H1 (cell line): Measurements from ENCODE around the gene DDX23. TPM values are rescaled to one million over a fixed set of nuclear protein-coding genes. Genes with fewer than 3 reads are reported as not detected.

Experiments
- CTCF ChIA-PET: fragments of 300-600 bp; sonication (Branson Sonifier 250); formaldehyde crosslinking; loops from one replicate; lab custom pipeline; 2021; ENCODE audit not compliant: partially characterized antibody; lab: Charles Lee
- POLR2A ChIA-PET: fragments of 300-600 bp; sonication (Branson Sonifier 250); formaldehyde crosslinking; loops from one replicate; lab custom pipeline; 2021; ENCODE audit warnings: inconsistent platforms; ENCODE audit not compliant: partially characterized antibody; lab: Charles Lee
- DNase-seq, 2 experiments: peaks; one replicate each; pipeline versions ENCODE4 v3.0.0 to v3.0.0-alpha.2; 2010 to 2022; ENCODE audit warnings: low spot score in 2 of 2, low read depth in 1 of 2, mixed read lengths in 1 of 2
- FAIRE-seq: peaks from 2 replicates; lab custom pipeline; 2011; peaks lifted over from hg19 to GRCh38; lab: Jason Lieb, UNC
- H2AFZ ChIP-seq: 2 replicates; pipeline ENCODE4 v1.8.1; 2012; ENCODE audit warnings: low read length, inconsistent platforms
- H2AK5ac ChIP-seq: 2 replicates; pipeline ENCODE4 v1.6.1; 2013; ENCODE audit warnings: low read depth, low read length
- H2BK120ac ChIP-seq: replicated peaks from 2 replicates; pipeline ENCODE3; 2013; ENCODE audit warnings: low read depth, low read length, inconsistent platforms
- H2BK12ac ChIP-seq: 2 replicates; pipeline ENCODE4 v1.6.1; 2013; ENCODE audit warnings: low read depth, low read length
- H2BK15ac ChIP-seq: 2 replicates; pipeline ENCODE4 v1.6.1; 2013; ENCODE audit warnings: low read length
- H2BK20ac ChIP-seq: 2 replicates; pipeline ENCODE4 v1.6.1; 2013; ENCODE audit warnings: low read length
- H2BK5ac ChIP-seq: 2 replicates; pipeline ENCODE4 v1.6.1; 2013; ENCODE audit warnings: low read depth, low read length
- H3K14ac ChIP-seq: 2 replicates; pipeline ENCODE4 v1.6.1; 2013; ENCODE audit warnings: inconsistent platforms; ENCODE audit not compliant: insufficient read length
- H3K18ac ChIP-seq: 2 replicates; pipeline ENCODE4 v1.6.1; 2013; ENCODE audit warnings: low read length; ENCODE audit errors: extremely low read depth
- H3K23ac ChIP-seq: 2 replicates; pipeline ENCODE4 v1.6.1; 2013; ENCODE audit warnings: inconsistent platforms; ENCODE audit not compliant: insufficient read length
- H3K23me2 ChIP-seq: 2 replicates; pipeline ENCODE4 v1.6.1; 2013; ENCODE audit warnings: low read depth, low read length
- H3K27ac ChIP-seq: 2 replicates; pipeline ENCODE4 v1.6.1; 2011; ENCODE audit warnings: low read depth, low read length, inconsistent platforms
- H3K27me3 ChIP-seq, 4 experiments: replicated peaks in 1 of 4; 1 replicate in 1 of 4; 2 replicates in 3 of 4; pipeline versions ENCODE4 v1.6.1 to v1.8.1; 2011 to 2013; ENCODE audit warnings: low read length in 3 of 4, mild to moderate bottlenecking in 3 of 4, inconsistent platforms in 2 of 4, mixed read lengths in 2 of 4, moderate library complexity in 1 of 4; ENCODE audit not compliant: control insufficient read depth in 3 of 4, insufficient read depth in 3 of 4; ENCODE audit errors: extremely low read depth in 1 of 4
- H3K36me3 ChIP-seq, 4 experiments: 2 replicates each; pipeline versions ENCODE4 v1.6.1 to v1.8.1; 2011 to 2013; ENCODE audit warnings: mild to moderate bottlenecking in 4 of 4, low read length in 3 of 4, moderate library complexity in 2 of 4, control low read depth in 1 of 4, inconsistent platforms in 1 of 4; ENCODE audit not compliant: insufficient read depth in 4 of 4, control insufficient read depth in 2 of 4
- H3K4ac ChIP-seq: replicated peaks from 2 replicates; pipeline ENCODE3; 2013; ENCODE audit warnings: low read length, low read depth, mixed read lengths, inconsistent platforms; ENCODE audit not compliant: insufficient read length
- H3K4me1 ChIP-seq, 4 experiments: replicated peaks in 1 of 4; 1 replicate in 1 of 4; 2 replicates in 3 of 4; pipeline versions ENCODE4 v1.6.1 to v1.8.1; 2011 to 2013; ENCODE audit warnings: low read length in 3 of 4, inconsistent platforms in 2 of 4, mixed read lengths in 1 of 4; ENCODE audit not compliant: insufficient read depth in 4 of 4, control insufficient read depth in 3 of 4
- H3K4me2 ChIP-seq, 2 experiments: 2 replicates each; pipeline versions ENCODE4 v1.6.1 to v1.8.1; 2011 to 2013; ENCODE audit warnings: low read depth in 2 of 2, low read length in 2 of 2, control low read depth in 1 of 2, inconsistent platforms in 1 of 2, mild to moderate bottlenecking in 1 of 2; ENCODE audit not compliant: insufficient read depth in 1 of 2
- H3K4me3 ChIP-seq, 4 experiments: fragments of 200-600, 300-600 bp in 1 of 4; sonication (generic), shearing (Covaris generic), sonication (Bioruptor Twin) in 1 of 4; 2 replicates each; pipeline versions ENCODE4 v1.5.1 to v1.8.1; 2011 to 2016; ENCODE audit warnings: low read length in 4 of 4, low read depth in 3 of 4, control low read depth in 2 of 4, inconsistent platforms in 2 of 4, mild to moderate bottlenecking in 2 of 4, mixed read lengths in 1 of 4, moderate library complexity in 1 of 4; ENCODE audit not compliant: insufficient read depth in 2 of 4; ENCODE audit errors: extremely low read depth in 1 of 4
- H3K56ac ChIP-seq: replicated peaks from 2 replicates; pipeline ENCODE3; 2013; ENCODE audit warnings: low read depth, mild to moderate bottlenecking, mixed read lengths, low read length, inconsistent platforms; ENCODE audit not compliant: insufficient read length
- H3K79me1 ChIP-seq: 2 replicates; pipeline ENCODE4 v1.6.1; 2013; ENCODE audit warnings: low read depth, low read length, control low read depth
- H3K79me2 ChIP-seq, 2 experiments: 2 replicates each; pipeline versions ENCODE4 v1.6.1 to v1.8.1; 2012 to 2013; ENCODE audit warnings: low read length in 2 of 2, mild to moderate bottlenecking in 2 of 2, inconsistent platforms in 1 of 2; ENCODE audit not compliant: insufficient read depth in 2 of 2, control insufficient read depth in 1 of 2
- H3K9ac ChIP-seq, 4 experiments: replicated peaks in 1 of 4; 1 replicate in 1 of 4; 2 replicates in 3 of 4; pipeline versions ENCODE4 v1.6.1 to v1.8.1; 2011 to 2013; ENCODE audit warnings: low read depth in 3 of 4, low read length in 3 of 4, control low read depth in 2 of 4, mild to moderate bottlenecking in 2 of 4, moderate library complexity in 2 of 4, inconsistent platforms in 1 of 4; ENCODE audit errors: extremely low read depth in 1 of 4
- H3K9me3 ChIP-seq, 2 experiments: 2 replicates each; pipeline versions ENCODE4 v1.6.1 to v1.8.1; 2012 to 2013; ENCODE audit warnings: mild to moderate bottlenecking in 2 of 2, moderate library complexity in 2 of 2, control low read depth in 1 of 2, inconsistent platforms in 1 of 2, low read depth in 1 of 2, low read length in 1 of 2, mixed read lengths in 1 of 2; ENCODE audit not compliant: insufficient read depth in 2 of 2
- H4K20me1 ChIP-seq, 2 experiments: replicated peaks in 1 of 2; 2 replicates each; pipeline versions ENCODE3 to v1.8.1; 2011 to 2013; ENCODE audit warnings: inconsistent platforms in 2 of 2, low read length in 2 of 2, mild to moderate bottlenecking in 1 of 2; ENCODE audit not compliant: insufficient read depth in 2 of 2, control insufficient read depth in 1 of 2
- H4K5ac ChIP-seq: 2 replicates; pipeline ENCODE4 v1.6.1; 2013; ENCODE audit warnings: low read length, low read depth, mixed read lengths, inconsistent platforms; ENCODE audit not compliant: insufficient read length
- H4K8ac ChIP-seq: 2 replicates; pipeline ENCODE4 v1.8.0; 2013; ENCODE audit warnings: mild to moderate bottlenecking, moderate library complexity, low read length, inconsistent platforms; ENCODE audit not compliant: insufficient read depth; ENCODE audit errors: extremely low read depth
- H4K91ac ChIP-seq: replicated peaks from 2 replicates; pipeline ENCODE3; 2013; ENCODE audit warnings: low read length, mixed read lengths, inconsistent platforms; ENCODE audit not compliant: insufficient read length
- ASH2L ChIP-seq: fragments of 200-600, 300-600 bp; sonication (generic); IDR thresholded peaks from one replicate; pipeline ENCODE4 v1.7.1; 2017; ENCODE audit warnings: low read length
- BACH1 ChIP-seq: IDR thresholded peaks from 2 replicates; pipeline ENCODE4 v1.6.1; 2012; ENCODE audit warnings: low read length, improper control_type of control experiment
- BRCA1 ChIP-seq: IDR thresholded peaks from 2 replicates; pipeline ENCODE4 v1.6.1; 2012; ENCODE audit warnings: low read depth, low read length, improper control_type of control experiment
- CBX8 ChIP-seq: fragments of 300-800, 300-1000 bp; sonication (generic); IDR thresholded peaks from 2 replicates; pipeline ENCODE4 v1.7.1; 2016; ENCODE audit warnings: low read depth, low read length, borderline replicate concordance
- CHD1 ChIP-seq: IDR thresholded peaks from 2 replicates; pipeline ENCODE4 v1.6.1; 2012; ENCODE audit warnings: low read depth, low read length, improper control_type of control experiment
- CREB1 ChIP-seq: IDR thresholded peaks from 2 replicates; pipeline ENCODE4 v1.6.1; 2012; ENCODE audit warnings: inconsistent platforms
- KDM4A ChIP-seq: IDR thresholded peaks from one replicate; pipeline ENCODE4 v1.7.1; 2012; ENCODE audit warnings: low read depth, mild to moderate bottlenecking, moderate library complexity, low read length, inconsistent platforms; ENCODE audit not compliant: severe bottlenecking
- MAFK ChIP-seq: IDR thresholded peaks from 2 replicates; pipeline ENCODE4 v1.6.1; 2012; ENCODE audit warnings: low read depth, mild to moderate bottlenecking, improper control_type of control experiment, low read length
- NANOG ChIP-seq: IDR thresholded peaks from 2 replicates; pipeline ENCODE4 v1.6.1; 2011; ENCODE audit warnings: low read length, low read depth, mild to moderate bottlenecking, inconsistent platforms; ENCODE audit not compliant: insufficient read depth, poor library complexity, severe bottlenecking
- RAD21 ChIP-seq, 2 experiments: IDR thresholded peaks in 1 of 2; conservative IDR thresholded peaks in 1 of 2; 2 replicates each; pipeline ENCODE4 v1.6.1; 2011; ENCODE audit warnings: low read depth in 2 of 2, low read length in 2 of 2, improper control_type of control experiment in 1 of 2, inconsistent platforms in 1 of 2, mild to moderate bottlenecking in 1 of 2, moderate library complexity in 1 of 2
- SUZ12 ChIP-seq: fragments of 200-600 bp; sonication (generic); IDR thresholded peaks from 2 replicates; pipeline ENCODE4 v1.6.1; 2012; ENCODE audit warnings: mild to moderate bottlenecking, inconsistent platforms, low read length, moderate library complexity, mixed read lengths
- TAF1 ChIP-seq: IDR thresholded peaks from 2 replicates; pipeline ENCODE4 v1.6.1; 2011; ENCODE audit warnings: mild to moderate bottlenecking, low read depth, low read length
- TAF7 ChIP-seq: optimal IDR thresholded peaks from 2 replicates; pipeline ENCODE3; 2011; ENCODE audit warnings: low read depth, mild to moderate bottlenecking, inconsistent platforms, low read length, moderate library complexity, borderline replicate concordance
- TCF12 ChIP-seq: IDR thresholded peaks from 2 replicates; pipeline ENCODE4 v1.6.1; 2011; ENCODE audit warnings: low read depth, mild to moderate bottlenecking, low read length
- WGBS, 2 experiments: shearing (Covaris generic) in 1 of 2; methylation state at CpG; one replicate each; pipeline versions ENCODE4 v1.1.6 to v1.1.7; 2013 to 2015; ENCODE audit warnings: low lambda C conversion rate in 2 of 2, mixed read lengths in 2 of 2, inconsistent platforms in 1 of 2, low coverage in 1 of 2, missing lambda C conversion rate in 1 of 2; ENCODE audit not compliant: insufficient replicate concordance in 2 of 2, insufficient coverage in 1 of 2, insufficient read length in 1 of 2; ENCODE audit errors: extremely low coverage in 1 of 2, missing lambda C conversion rate in 1 of 2; 5-methylcytosine and 5-hydroxymethylcytosine counted together
- polyA plus RNA-seq, 7 experiments: library from polyadenylated mRNA; depleted of rRNA in 3 of 7; stranded (reverse) in 5 of 7; unstranded in 2 of 7; fragments of >200 nt in 5 of 7; fragments of 200-250 nt in 2 of 7; gene quantifications; 1 replicate in 5 of 7; 2 replicates in 1 of 7; 4 replicates in 1 of 7; pipeline versions ENCODE4 v1.2.1 to v1.2.3, GENCODE V29; 2011 to 2013; ENCODE audit warnings: missing spikeins in 2 of 7, mixed read lengths in 2 of 7
- total RNA-seq: library from RNA; stranded (reverse); fragmentation: NEBNext Ultra II Directional; extraction: Animal tissue kit (Norgen Biotek cat#: 25700); gene quantifications from 2 replicates; pipeline ENCODE4 v1.2.1, GENCODE V29; 2021

The DDX23 gene
- total and polyA plus RNA-seq, 2 of the 8 experiments (the other 6 are each of a cell fraction or from before 2014, with no cell fraction given) = 43.5 to 107 TPM

GRCh38 chr12:48863291-48863690 lies 11.3 kb upstream of the DDX23 start:
- Histone ChIP-seq H2BK20ac (no peak overlapping the region), H3K14ac (no peak overlapping the region), H2BK5ac (no peak overlapping the region), H3K27ac (no peak overlapping the region), H2AFZ (no peak overlapping the region), H2AK5ac (no peak overlapping the region), H3K4me2 (peak overlapping the region; percentile 74 to 84; a peak in 3 of 4 replicates), H4K91ac (no peak overlapping the region), H3K18ac (no peak overlapping the region; the same call in 1 of the 2 replicates), H3K4me1 (peaks cover 7 to 26% (median 18%) of the 10 kb centered on the region in 4 experiments), H3K9me3 (no peaks in the 10 kb centered on the region), H4K5ac (no peak overlapping the region), H2BK15ac (no peak overlapping the region), H3K27me3 (no peaks in the 10 kb centered on the region), H4K20me1 (peaks cover 10 to 18% of the 10 kb centered on the region in 2 experiments), H3K56ac (no peak overlapping the region), H3K4me3 (peak overlapping the region in 2 of 4 experiments; percentile 10 to 84; a peak in 3 of 8 replicates), H3K79me2 (peaks cover 3 to 33% of the 10 kb centered on the region in 2 experiments; a peak in 3 of 4 replicates), H3K23me2 (peaks cover 10% of the 10 kb centered on the region), H3K4ac (no peak overlapping the region), H4K8ac (no peak overlapping the region), H3K9ac (peak overlapping the region in 1 of 4 experiments; percentile 37; a peak in 1 of 7 replicates), H3K79me1 (no peaks in the 10 kb centered on the region; the same call in 1 of the 2 replicates), H3K23ac (no peak overlapping the region), H3K36me3 (peaks cover 19 to 40% (median 25%) of the 10 kb centered on the region in 4 experiments), H2BK120ac (no peak overlapping the region), H2BK12ac (no peak overlapping the region)
- DNase-seq = no peak
- CTCF ChIA-PET = interaction anchor here (0.7 to 26.4 kb wide), 5 partner anchors 9 to 115 kb away, joined by 3 to 678 read pairs (median 3); partner anchors contain the start of genes DDX23 and WNT1
- no peak for FAIRE-seq
- POLR2A ChIA-PET = interaction anchor here (1.3 to 22.9 kb wide), 4 partner anchors 9 to 95 kb away, joined by 4 to 651 read pairs (median 104); partner anchors contain the start of genes ARF3 and DDX23
- WGBS, 2 experiments = 64% methylated on average over 4 of the region's 4 CpGs; no CpG with 5 or more reads in 1 of the 2 experiments
- TF ChIP-seq CBX8 = no peak
- no peak for TF ChIP-seq TCF12
- no peak for TF ChIP-seq BRCA1
- TF ChIP-seq CREB1 = no peak
- TF ChIP-seq MAFK = no peak
- TF ChIP-seq CHD1 = no peak
- no peak for TF ChIP-seq TAF1
- no peak for TF ChIP-seq ASH2L
- no peak for TF ChIP-seq NANOG
- no peak for TF ChIP-seq KDM4A
- no peak for TF ChIP-seq RAD21 (IDR thresholded peaks at IDR 0.05 in 1 of 2, conservative IDR thresholded peaks at IDR 0.05 in 1 of 2; ENCODE audit: low read depth in 2 of 2, low read length in 2 of 2)
- no peak for TF ChIP-seq TAF7
- no peak for TF ChIP-seq BACH1
- TF ChIP-seq SUZ12 = no peak
